Astrocyte (in vitro differentiated cells and primary cell): ENCODE measurements around the gene CISH. TPM values are rescaled to one million over a fixed set of nuclear protein-coding genes. Genes with fewer than 3 reads are reported as not detected.

Experiments
- DNase-seq: peaks from one replicate; pipeline ENCODE4 v3.0.0-alpha.2; 2010; ENCODE audit warnings: low read depth
- FAIRE-seq: peaks from 2 replicates; lab custom pipeline; 2011; peaks lifted over from hg19 to GRCh38; lab: Jason Lieb, UNC
- H2AFZ ChIP-seq: 2 replicates; pipeline ENCODE4 v1.6.0; 2012; ENCODE audit warnings: low read depth, low read length, inconsistent platforms
- H3K27ac ChIP-seq: 2 replicates; pipeline ENCODE4 v1.5.1; 2011; ENCODE audit warnings: low read depth, low read length, inconsistent platforms
- H3K27me3 ChIP-seq: 2 replicates; pipeline ENCODE4 v1.6.0; 2011; ENCODE audit warnings: low read length, inconsistent platforms; ENCODE audit not compliant: insufficient read depth
- H3K36me3 ChIP-seq: 2 replicates; pipeline ENCODE4 v1.5.1; 2011; ENCODE audit warnings: low read length, inconsistent platforms; ENCODE audit not compliant: insufficient read depth
- H3K4me1 ChIP-seq: 2 replicates; pipeline ENCODE4 v1.5.1; 2011; ENCODE audit warnings: low read length, inconsistent platforms; ENCODE audit not compliant: insufficient read depth
- H3K4me2 ChIP-seq: 2 replicates; pipeline ENCODE4 v1.6.0; 2012; ENCODE audit warnings: low read length, inconsistent platforms
- H3K4me3 ChIP-seq: 2 replicates; pipeline ENCODE4 v1.5.1; 2011; ENCODE audit warnings: low read depth, mild to moderate bottlenecking, low read length, inconsistent platforms; ENCODE audit not compliant: insufficient read depth
- H3K79me2 ChIP-seq: 2 replicates; pipeline ENCODE4 v1.6.0; 2012; ENCODE audit warnings: mild to moderate bottlenecking, low read length, inconsistent platforms; ENCODE audit not compliant: insufficient read depth
- H3K9ac ChIP-seq: 2 replicates; pipeline ENCODE4 v1.6.0; 2012; ENCODE audit warnings: mild to moderate bottlenecking, low read length, inconsistent platforms
- H3K9me3 ChIP-seq: 2 replicates; pipeline ENCODE4 v1.5.1; 2012; ENCODE audit warnings: low read depth, mild to moderate bottlenecking, low read length, inconsistent platforms; ENCODE audit not compliant: insufficient read depth
- H4K20me1 ChIP-seq: 2 replicates; pipeline ENCODE4 v1.6.0; 2012; ENCODE audit warnings: low read length, inconsistent platforms; ENCODE audit not compliant: insufficient read depth
- H3K27ac Mint-ChIP-seq: one replicate; pipeline ENCODE4 v1.8.0; 2021; ENCODE audit warnings: mild to moderate bottlenecking, mixed read lengths; ENCODE audit not compliant: unreplicated experiment
- H3K27me3 Mint-ChIP-seq: one replicate; pipeline ENCODE4 v1.8.0; 2021; ENCODE audit warnings: low read depth, mixed read lengths; ENCODE audit not compliant: unreplicated experiment
- H3K36me3 Mint-ChIP-seq: one replicate; pipeline ENCODE4 v1.8.0; 2021; ENCODE audit warnings: low read depth, mixed read lengths; ENCODE audit not compliant: unreplicated experiment
- H3K4me1 Mint-ChIP-seq: one replicate; pipeline ENCODE4 v1.8.0; 2021; ENCODE audit warnings: low read depth, mixed read lengths; ENCODE audit not compliant: unreplicated experiment
- H3K4me3 Mint-ChIP-seq: one replicate; pipeline ENCODE4 v1.8.0; 2021; ENCODE audit warnings: mild to moderate bottlenecking, moderate library complexity, mixed read lengths; ENCODE audit not compliant: unreplicated experiment
- H3K9me3 Mint-ChIP-seq: one replicate; pipeline ENCODE4 v1.8.0; 2021; ENCODE audit warnings: mild to moderate bottlenecking, mixed read lengths; ENCODE audit not compliant: unreplicated experiment
- CTCF ChIP-seq: IDR thresholded peaks from 2 replicates; pipeline ENCODE4 v1.5.1; 2011; ENCODE audit warnings: low read depth, mild to moderate bottlenecking, inconsistent platforms, low read length, moderate library complexity; ENCODE audit not compliant: insufficient read depth
- EZH2 ChIP-seq: IDR thresholded peaks from 2 replicates; pipeline ENCODE4 v1.6.1; 2012; ENCODE audit warnings: mild to moderate bottlenecking, low read length, inconsistent platforms; ENCODE audit not compliant: insufficient read depth
- total RNA-seq: library from RNA; stranded (reverse); gene quantifications from 2 replicates; pipeline ENCODE4 v1.2.1, GENCODE V29; 2021

The CISH gene
- total RNA-seq, 1 donor from 2014 or later: 1.2 TPM

GRCh38 chr3:50639055-50639494, 27.5 kb upstream of the CISH start:
- Histone ChIP-seq H3K9me3 (no peaks in the 10 kb centered on the region), H3K9ac (peak overlapping the region; percentile 3), H3K4me1 (peaks cover 16% of the 10 kb centered on the region), H2AFZ (no peak overlapping the region), H3K4me3 (no peak overlapping the region), H3K79me2 (no peaks in the 10 kb centered on the region), H4K20me1 (peaks cover 13% of the 10 kb centered on the region), H3K36me3 (no peaks in the 10 kb centered on the region), H3K4me2 (peak overlapping the region; percentile 39), H3K27me3 (no peaks in the 10 kb centered on the region), H3K27ac (no peak overlapping the region)
- Mint-ChIP-seq H3K9me3 (no peaks in the 10 kb centered on the region), H3K4me3 (no peak overlapping the region), H3K36me3 (peaks cover 13% of the 10 kb centered on the region), H3K4me1 (peaks cover 27% of the 10 kb centered on the region), H3K27ac (peak overlapping the region; percentile 83), H3K27me3 (peaks cover 2% of the 10 kb centered on the region)
- DNase-seq: peak; percentile 71
- TF ChIP-seq EZH2: no peak
- no peak for TF ChIP-seq CTCF
- FAIRE-seq: no peak

GRCh38 chr3:50637945-50638344, 26.4 kb upstream of the CISH start:
- Histone ChIP-seq H3K4me2 (no peak overlapping the region), H3K9ac (no peak overlapping the region), H4K20me1 (peaks cover 18% of the 10 kb centered on the region), H3K9me3 (no peaks in the 10 kb centered on the region), H3K79me2 (no peaks in the 10 kb centered on the region), H3K27me3 (no peaks in the 10 kb centered on the region), H3K4me1 (peaks cover 16% of the 10 kb centered on the region), H3K36me3 (no peaks in the 10 kb centered on the region), H3K27ac (no peak overlapping the region), H2AFZ (no peak overlapping the region), H3K4me3 (no peak overlapping the region)
- FAIRE-seq: no peak
- no peak for TF ChIP-seq CTCF
- TF ChIP-seq EZH2: no peak
- Mint-ChIP-seq H3K9me3 (no peaks in the 10 kb centered on the region), H3K36me3 (peaks cover 13% of the 10 kb centered on the region), H3K27me3 (peaks cover 2% of the 10 kb centered on the region), H3K4me1 (peaks cover 27% of the 10 kb centered on the region), H3K27ac (peak overlapping the region; percentile 67), H3K4me3 (no peak overlapping the region)
- no peak for DNase-seq

GRCh38 chr3:50637011-50637410, 25.4 kb upstream of the CISH start:
- Mint-ChIP-seq H3K27ac (no peak overlapping the region), H3K4me3 (no peak overlapping the region), H3K36me3 (peaks cover 9% of the 10 kb centered on the region), H3K9me3 (no peaks in the 10 kb centered on the region), H3K4me1 (peaks cover 27% of the 10 kb centered on the region), H3K27me3 (peaks cover 2% of the 10 kb centered on the region)
- H2AFZ ChIP-seq: no peak overlapping the region
- no peak overlapping the region for H3K4me3 ChIP-seq
- H3K4me2 ChIP-seq: no peak overlapping the region
- peaks cover 18% of the 10 kb centered on the region for H4K20me1 ChIP-seq
- TF ChIP-seq CTCF: no peak
- TF ChIP-seq EZH2: no peak
- no peaks in the 10 kb centered on the region for H3K36me3 ChIP-seq
- no peak overlapping the region for H3K9ac ChIP-seq
- peaks cover 16% of the 10 kb centered on the region for H3K4me1 ChIP-seq
- no peak overlapping the region for H3K27ac ChIP-seq
- H3K27me3 ChIP-seq: no peaks in the 10 kb centered on the region
- DNase-seq (no peak), FAIRE-seq (no peak)
- no peaks in the 10 kb centered on the region for H3K9me3 ChIP-seq
- H3K79me2 ChIP-seq: no peaks in the 10 kb centered on the region
